GM21619 (cell line): ENCODE results near the gene WIPF1.

Source experiments
- ATAC-seq: cut with Tn5 transposase; IDR thresholded peaks from one replicate; pipeline ENCODE4 v1.9.1; 2021; ENCODE audit not compliant: unreplicated experiment

The WIPF1 gene

GRCh38 chr2:174546519-174547506 is 50.8 kb downstream of the WIPF1 start:
- peak; percentile 56 for ATAC-seq

DNA sequence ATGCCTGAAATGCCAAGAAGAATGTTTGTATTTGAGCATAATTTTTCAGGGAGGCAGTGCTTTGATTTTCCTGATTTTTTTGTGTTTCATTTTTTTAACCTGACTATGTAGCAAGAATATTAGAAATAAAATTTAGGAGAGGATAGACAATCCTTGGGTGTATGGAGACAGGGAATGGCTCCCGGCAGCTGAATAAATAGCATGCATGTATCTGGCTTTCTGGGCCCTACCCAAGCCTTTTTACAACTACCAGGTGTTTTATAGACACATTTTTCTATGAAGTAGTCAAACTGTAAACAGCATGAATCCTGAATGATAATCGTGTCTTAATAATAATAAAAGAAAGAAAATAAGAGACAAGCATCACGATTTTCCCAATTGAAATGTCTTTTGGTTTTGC is 52.4 kb downstream of the WIPF1 start:
- no peak for ATAC-seq

DNA sequence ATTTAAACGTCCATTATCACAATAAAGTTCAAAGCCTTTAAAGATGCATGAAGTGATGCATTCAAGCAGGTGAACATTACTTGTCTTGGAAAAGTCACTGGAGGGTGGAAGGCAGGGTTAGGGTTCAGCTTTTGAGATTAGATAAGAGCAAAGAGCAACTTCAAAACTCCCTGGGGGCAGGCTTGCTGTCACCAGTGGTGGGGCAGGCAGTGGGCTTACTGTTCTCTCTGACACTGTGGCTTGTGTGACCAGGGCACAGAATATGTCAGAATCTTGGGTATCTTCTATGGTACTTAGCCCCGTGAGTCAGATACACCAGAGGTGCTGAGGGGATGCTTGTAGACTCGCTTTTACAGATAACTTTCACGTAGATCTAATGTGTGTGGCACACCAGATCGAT is 52.8 kb downstream of the WIPF1 start:
- no peak for ATAC-seq

- no peak for ATAC-seq
Observed at GRCh38 chr2:174544156-174544555, 53.4 kb downstream of the WIPF1 start.

- ATAC-seq = no peak
Observed at GRCh38 chr2:174540893-174541292, 56.7 kb downstream of the WIPF1 start.

DNA sequence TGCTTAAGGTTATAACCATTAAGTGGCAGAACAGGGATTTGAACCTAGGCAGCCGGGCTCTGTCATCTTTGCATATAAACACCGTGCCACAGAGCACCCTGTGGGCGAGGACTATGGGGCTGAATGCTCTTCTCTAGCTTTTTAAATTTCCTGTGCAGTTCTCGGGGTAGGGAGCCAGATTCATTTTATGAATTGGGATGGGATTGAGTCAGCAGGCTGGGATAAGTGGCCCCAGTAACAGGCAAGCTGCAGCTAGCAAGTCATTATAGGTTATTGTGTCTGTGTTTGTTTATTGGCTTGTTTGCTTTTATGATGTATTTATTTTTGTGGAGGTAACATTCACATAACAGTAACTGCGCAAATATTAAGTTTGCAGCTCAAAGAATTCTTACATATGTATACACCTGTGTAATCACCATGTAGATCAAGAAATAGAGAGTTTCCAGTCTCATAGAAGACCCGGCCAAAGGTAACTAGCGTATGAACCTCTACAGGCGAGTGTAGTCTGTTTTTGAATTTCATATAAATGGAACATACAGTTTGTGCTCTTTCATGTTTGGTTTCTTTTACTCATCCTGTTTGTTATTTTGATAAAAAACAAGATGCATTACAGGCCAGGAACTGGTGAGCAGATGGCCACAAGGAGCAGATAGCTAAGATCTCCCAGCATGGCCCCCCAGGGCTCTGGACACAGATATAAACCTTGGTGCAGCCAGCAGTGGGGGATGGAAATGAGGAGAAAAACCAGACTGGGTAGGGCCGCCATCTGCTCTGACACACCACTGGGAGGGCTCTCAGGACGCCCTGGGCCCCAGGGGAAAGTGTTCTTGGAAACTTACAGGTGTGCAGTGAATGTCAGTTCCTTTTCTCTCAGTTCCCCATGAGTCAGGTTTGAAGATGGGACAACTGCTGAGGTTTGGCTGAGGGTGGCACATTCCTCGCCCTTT is 61.6 kb downstream of the WIPF1 start:
- ATAC-seq = no peak

- no peak for ATAC-seq
Observed at GRCh38 chr2:174535083-174535482, 62.5 kb downstream of the WIPF1 start.

GRCh38 chr2:174529916-174530315 is 67.7 kb downstream of the WIPF1 start:
- no peak for ATAC-seq

GRCh38 chr2:174527959-174528358 is 69.6 kb downstream of the WIPF1 start:
- ATAC-seq = no peak

DNA sequence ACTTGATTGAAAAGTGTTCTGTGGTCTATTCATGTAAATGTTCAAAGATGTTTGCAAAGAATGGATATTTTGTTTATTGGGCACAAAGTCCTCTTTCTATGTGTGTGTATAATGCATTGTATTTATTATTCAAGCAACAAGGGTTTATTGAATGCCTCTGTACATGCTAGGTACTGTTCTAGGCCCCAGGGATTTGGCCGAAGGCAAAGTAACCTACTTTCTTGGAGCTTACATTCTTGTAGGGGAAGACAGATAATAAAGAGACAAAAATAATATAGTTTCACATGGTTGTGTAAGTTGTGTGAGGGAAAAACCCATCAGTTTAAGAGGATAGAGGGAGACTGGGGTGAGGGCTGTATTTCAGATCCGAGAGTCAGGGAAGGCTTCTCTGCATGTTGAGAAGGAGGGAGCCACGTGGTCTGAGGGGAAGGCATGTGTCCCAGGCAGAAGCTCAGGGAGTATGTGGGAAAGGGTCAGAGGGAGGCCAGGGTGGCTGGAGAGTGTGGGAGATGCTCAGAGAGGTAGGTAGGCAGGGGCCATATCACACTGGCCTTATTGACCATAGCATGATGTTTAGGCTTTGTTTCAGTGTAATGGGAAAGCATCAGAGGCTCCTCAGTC is 70.4 kb downstream of the WIPF1 start:
- no peak for ATAC-seq

- ATAC-seq = no peak
Observed at GRCh38 chr2:174524527-174524926, 73.1 kb downstream of the WIPF1 start.

DNA sequence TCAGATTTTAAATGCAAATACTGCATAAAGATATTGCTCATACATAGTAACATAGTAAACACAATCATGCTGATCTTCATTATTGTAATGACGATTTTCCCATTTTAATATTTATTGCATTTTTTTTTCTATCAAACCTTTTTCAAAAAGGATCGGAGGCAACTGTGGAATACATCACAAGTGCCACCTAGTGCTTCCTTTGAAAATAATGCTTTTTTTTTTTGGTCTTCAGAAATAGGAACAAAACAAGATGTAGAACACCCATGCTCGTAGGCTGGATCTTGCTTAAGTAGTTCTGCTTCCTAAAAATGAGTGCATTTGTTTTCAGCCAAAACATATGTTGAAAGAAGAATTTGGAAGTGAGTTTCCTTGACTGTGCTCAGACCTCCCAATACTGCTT is 75.1 kb downstream of the WIPF1 start:
- no peak for ATAC-seq

DNA sequence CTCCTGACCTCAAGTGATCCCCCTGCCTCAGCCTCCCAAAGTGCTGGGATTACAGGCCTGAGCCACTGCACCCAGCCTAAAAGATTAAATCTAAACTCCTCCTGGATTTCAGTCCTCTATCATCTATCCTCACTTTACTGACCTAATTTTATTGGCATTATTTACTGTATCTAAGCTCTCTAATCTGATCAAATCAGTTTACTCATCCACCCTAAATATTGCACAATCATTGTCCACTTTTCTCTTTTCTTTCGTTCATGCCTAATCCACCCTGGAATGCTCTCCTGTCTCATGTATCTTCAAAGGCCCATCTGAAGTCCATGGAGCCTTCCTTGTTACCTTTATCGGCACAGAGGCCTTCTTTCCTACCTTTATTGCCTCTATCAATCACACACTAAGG is 79.2 kb downstream of the WIPF1 start:
- no peak for ATAC-seq

- no peak for ATAC-seq
Observed at GRCh38 chr2:174516501-174517378, 80.9 kb downstream of the WIPF1 start.

GRCh38 chr2:174512345-174512744 is 85.3 kb downstream of the WIPF1 start:
- no peak for ATAC-seq

DNA sequence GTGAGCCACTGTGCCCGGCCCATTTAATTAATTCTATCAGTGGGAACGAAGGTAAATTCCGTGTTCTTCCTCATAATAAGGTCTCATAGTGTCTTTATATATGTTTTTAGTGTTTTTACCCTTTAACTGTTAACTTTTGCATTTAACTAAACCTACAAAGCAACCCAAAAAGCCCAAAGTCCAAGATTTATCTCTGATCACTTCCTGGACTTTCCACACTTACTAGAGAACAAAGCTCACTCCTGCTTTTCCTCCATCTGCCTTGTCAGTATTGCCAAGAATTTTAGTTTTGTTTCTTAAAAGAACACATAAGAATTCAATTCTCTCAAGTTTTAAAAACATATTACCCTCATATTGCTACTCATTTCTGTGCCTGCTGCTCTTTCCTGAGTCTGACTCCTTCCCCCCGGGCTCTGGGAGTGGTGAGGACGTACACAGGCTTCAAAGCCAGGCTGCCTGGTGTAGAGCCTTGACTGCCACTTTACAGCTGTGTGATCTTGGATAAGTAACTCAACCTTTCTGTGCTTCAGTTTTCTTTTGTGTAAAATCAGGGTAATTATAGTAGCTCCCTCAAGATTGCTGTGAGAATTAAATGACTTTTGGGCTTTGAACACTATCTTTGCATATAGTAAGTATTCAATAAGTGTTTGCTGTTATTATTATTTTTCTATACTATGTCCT is 85.9 kb downstream of the WIPF1 start:
- ATAC-seq = no peak

DNA sequence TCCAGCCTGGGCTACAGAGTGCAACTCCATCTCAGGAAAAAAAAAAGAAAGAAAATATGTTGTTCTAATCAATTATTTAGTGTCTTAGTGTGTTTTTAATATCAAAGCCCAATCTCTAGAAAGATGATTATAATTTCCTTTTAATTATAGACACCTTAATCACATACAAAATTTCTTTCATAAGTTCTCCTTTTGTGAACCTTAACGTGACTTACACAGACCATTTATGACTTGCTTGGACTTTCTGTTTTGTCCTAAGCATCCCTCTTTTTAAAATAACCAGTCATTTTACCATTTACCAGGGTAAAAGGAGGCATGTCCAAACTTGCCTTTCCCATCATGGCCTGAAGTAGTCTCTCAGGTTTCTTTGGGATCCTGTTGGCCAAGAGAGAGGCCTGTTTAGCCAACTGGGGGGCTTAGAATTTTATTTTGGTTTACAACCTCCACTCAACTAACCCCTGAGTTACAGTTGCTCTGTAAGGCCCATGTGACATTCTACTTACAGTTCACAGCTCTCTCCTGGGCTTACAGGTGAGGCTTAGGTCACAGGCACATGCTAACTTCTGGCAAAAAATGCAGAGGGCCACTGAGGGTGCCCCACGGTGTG is 86.9 kb downstream of the WIPF1 start:
- no peak for ATAC-seq
